Measurements from ENCODE around the gene FAAP20.

Gene FAAP20

DNA sequence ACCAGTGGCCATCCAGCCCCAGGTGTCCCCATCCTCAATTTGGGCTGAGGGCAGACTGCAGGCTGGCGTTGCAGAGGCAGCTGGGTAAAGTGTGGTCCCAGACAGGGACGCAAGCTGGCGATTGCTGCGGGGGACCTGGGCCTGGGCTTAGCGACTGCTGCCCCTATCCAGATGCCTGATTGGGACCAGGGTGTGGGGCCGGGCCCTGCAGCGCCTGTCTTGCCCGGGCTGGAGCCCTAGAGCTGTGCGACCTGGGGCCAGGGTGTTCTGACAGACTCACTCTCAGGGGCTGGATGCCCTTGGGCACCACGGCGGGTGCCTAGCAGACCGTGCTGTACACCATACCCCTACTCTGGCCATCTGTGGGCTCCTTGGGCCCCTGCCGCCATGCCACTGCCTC is 16.2 kb upstream of the FAAP20 start:
- Histone ChIP-seq H3K79me2 (ENCODE audit: insufficient read depth, low read length) (no peaks in the 10 kb centered on the region), H3K27ac (ENCODE audit: low read depth, low read length, poor library complexity, severe bottlenecking) (no peak overlapping the region), H3K4me2 (ENCODE audit: low read length) (no peak overlapping the region), H3K4me3 (ENCODE audit: low read depth, low read length, poor library complexity, severe bottlenecking) (no peak overlapping the region), H3K9ac (ENCODE audit: low read length) (no peak overlapping the region), H3K9me3 (ENCODE audit: low read length) (no peaks in the 10 kb centered on the region), H3F3A (ENCODE audit: insufficient read depth, low read length) (no peaks in the 10 kb centered on the region), H3K4me1 (ENCODE audit: insufficient read depth, low read length, severe bottlenecking) (no peaks in the 10 kb centered on the region), H3K36me3 (ENCODE audit: insufficient read depth, low read length) (no peaks in the 10 kb centered on the region), H4K20me1 (ENCODE audit: insufficient read depth, low read length) (no peaks in the 10 kb centered on the region), H2AFZ (ENCODE audit: low read length) (no peak overlapping the region), H3K9me2 (ENCODE audit: low read depth, low read length) (no peaks in the 10 kb centered on the region), H3K27me3 (ENCODE audit: insufficient read depth, low read length) (no peaks in the 10 kb centered on the region; the same call in 1 of the 2 replicates)
- TF ChIP-seq EZH2 (IDR thresholded peaks at IDR 0.05; ENCODE audit: borderline replicate concordance, low read length), result no peak
- TF ChIP-seq, protein P1, sequence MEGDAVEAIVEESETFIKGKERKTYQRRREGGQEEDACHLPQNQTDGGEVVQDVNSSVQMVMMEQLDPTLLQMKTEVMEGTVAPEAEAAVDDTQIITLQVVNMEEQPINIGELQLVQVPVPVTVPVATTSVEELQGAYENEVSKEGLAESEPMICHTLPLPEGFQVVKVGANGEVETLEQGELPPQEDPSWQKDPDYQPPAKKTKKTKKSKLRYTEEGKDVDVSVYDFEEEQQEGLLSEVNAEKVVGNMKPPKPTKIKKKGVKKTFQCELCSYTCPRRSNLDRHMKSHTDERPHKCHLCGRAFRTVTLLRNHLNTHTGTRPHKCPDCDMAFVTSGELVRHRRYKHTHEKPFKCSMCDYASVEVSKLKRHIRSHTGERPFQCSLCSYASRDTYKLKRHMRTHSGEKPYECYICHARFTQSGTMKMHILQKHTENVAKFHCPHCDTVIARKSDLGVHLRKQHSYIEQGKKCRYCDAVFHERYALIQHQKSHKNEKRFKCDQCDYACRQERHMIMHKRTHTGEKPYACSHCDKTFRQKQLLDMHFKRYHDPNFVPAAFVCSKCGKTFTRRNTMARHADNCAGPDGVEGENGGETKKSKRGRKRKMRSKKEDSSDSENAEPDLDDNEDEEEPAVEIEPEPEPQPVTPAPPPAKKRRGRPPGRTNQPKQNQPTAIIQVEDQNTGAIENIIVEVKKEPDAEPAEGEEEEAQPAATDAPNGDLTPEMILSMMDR (IDR thresholded peaks at IDR 0.05; ENCODE audit: low read length), result no peak

DNA sequence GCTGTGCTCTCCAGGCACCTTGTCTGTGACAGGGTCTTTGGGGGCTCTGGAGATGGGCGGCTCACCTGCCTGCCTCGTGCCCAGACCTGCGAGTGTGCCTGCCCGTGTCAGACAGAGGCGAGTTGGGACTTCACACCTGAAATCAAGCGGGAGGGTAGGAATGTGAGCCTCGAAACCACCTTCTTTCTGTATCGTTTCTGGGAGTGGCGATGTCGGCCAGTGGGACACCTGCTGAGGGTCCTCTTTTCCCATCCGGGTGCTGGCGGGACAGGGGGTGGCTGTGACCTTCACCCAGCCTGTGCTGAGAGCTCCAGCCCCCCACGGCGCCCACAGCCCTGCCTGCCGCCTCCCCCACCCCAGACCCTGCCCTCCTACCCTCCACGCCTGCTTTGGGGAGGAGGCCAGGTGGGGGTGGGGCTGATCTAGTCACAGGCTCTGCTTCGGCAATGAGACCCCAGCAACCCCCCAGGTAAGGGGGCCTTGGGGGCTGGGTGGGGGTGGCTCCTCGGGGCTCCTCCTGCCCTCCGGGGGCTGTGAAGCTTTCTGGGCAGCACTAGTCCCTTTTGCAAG is 15.6 kb upstream of the FAAP20 start:
- Histone ChIP-seq H3K9me2 (ENCODE audit: low read depth, low read length) (no peaks in the 10 kb centered on the region), H3K79me2 (ENCODE audit: insufficient read depth, low read length) (no peaks in the 10 kb centered on the region), H3K4me2 (ENCODE audit: low read length) (no peak overlapping the region), H3F3A (ENCODE audit: insufficient read depth, low read length) (no peaks in the 10 kb centered on the region), H3K27ac (ENCODE audit: low read depth, low read length, poor library complexity, severe bottlenecking) (no peak overlapping the region), H3K4me1 (ENCODE audit: insufficient read depth, low read length, severe bottlenecking) (no peaks in the 10 kb centered on the region), H3K9me3 (ENCODE audit: low read length) (no peaks in the 10 kb centered on the region), H3K36me3 (ENCODE audit: insufficient read depth, low read length) (no peaks in the 10 kb centered on the region), H4K20me1 (ENCODE audit: insufficient read depth, low read length) (no peaks in the 10 kb centered on the region), H3K4me3 (ENCODE audit: low read depth, low read length, poor library complexity, severe bottlenecking) (no peak overlapping the region), H3K9ac (ENCODE audit: low read length) (no peak overlapping the region), H2AFZ (ENCODE audit: low read length) (no peak overlapping the region), H3K27me3 (ENCODE audit: insufficient read depth, low read length) (no peaks in the 10 kb centered on the region; the same call in 1 of the 2 replicates)
- TF ChIP-seq, protein P1 (IDR thresholded peaks at IDR 0.05; ENCODE audit: low read length), result no peak
- TF ChIP-seq EZH2 (IDR thresholded peaks at IDR 0.05; ENCODE audit: borderline replicate concordance, low read length), result no peak

DNA sequence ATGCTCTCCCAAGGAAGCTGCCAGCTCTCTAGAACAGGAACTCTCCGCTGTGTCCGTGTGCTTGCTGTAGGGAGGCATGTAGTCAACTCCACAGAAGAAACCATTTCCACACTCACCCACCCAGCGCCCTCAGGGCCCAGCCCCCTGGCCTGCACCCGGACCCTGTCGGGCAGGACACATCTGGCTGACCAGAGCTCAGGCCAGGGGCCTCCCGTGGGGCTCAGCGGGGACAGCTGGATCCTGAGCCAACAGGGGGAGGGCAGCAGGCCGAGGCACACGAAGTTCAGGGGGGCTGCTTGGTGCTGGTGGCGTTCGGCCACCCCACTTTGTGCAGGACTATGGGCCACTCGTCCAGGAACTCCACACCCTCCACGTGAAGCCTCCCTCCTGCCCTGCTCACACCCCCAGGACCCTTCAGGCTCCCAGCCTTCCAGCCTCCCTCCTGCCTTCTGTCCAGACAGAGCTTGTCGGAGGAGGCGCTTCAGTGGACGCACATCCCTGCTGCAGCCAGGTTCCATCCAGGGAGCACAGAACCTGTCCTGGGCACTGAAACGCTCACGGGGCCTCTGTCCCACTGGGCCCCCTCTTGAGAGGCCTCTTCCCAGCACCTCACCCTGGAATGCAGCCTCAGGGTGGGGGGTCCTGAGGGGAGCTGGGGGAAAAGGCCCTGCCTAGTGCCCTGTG is 15.0 kb upstream of the FAAP20 start:
- Histone ChIP-seq H3K27ac (ENCODE audit: low read depth, low read length, poor library complexity, severe bottlenecking) (no peak overlapping the region), H3K36me3 (ENCODE audit: insufficient read depth, low read length) (no peaks in the 10 kb centered on the region), H3K27me3 (ENCODE audit: insufficient read depth, low read length) (no peaks in the 10 kb centered on the region; the same call in 1 of the 2 replicates), H3K79me2 (ENCODE audit: insufficient read depth, low read length) (no peaks in the 10 kb centered on the region), H3K9ac (ENCODE audit: low read length) (no peak overlapping the region), H3K4me3 (ENCODE audit: low read depth, low read length, poor library complexity, severe bottlenecking) (no peak overlapping the region), H3K4me2 (ENCODE audit: low read length) (no peak overlapping the region), H2AFZ (ENCODE audit: low read length) (no peak overlapping the region), H4K20me1 (ENCODE audit: insufficient read depth, low read length) (no peaks in the 10 kb centered on the region), H3F3A (ENCODE audit: insufficient read depth, low read length) (no peaks in the 10 kb centered on the region), H3K9me3 (ENCODE audit: low read length) (no peaks in the 10 kb centered on the region), H3K9me2 (ENCODE audit: low read depth, low read length) (no peaks in the 10 kb centered on the region), H3K4me1 (ENCODE audit: insufficient read depth, low read length, severe bottlenecking) (peaks cover under 1% of the 10 kb centered on the region)
- TF ChIP-seq, protein P1 (IDR thresholded peaks at IDR 0.05; ENCODE audit: low read length), result no peak
- no peak for TF ChIP-seq EZH2 (IDR thresholded peaks at IDR 0.05; ENCODE audit: borderline replicate concordance, low read length)

All from OCI-LY1 (cell line).